ENCODE measurements around the gene BRI3BP.
"Not testable (repeated sequence)": the region's sequence is repeated elsewhere in the genome, so short reads cannot be mapped to it uniquely, and the experiment has no call there.

Gene BRI3BP

DNA sequence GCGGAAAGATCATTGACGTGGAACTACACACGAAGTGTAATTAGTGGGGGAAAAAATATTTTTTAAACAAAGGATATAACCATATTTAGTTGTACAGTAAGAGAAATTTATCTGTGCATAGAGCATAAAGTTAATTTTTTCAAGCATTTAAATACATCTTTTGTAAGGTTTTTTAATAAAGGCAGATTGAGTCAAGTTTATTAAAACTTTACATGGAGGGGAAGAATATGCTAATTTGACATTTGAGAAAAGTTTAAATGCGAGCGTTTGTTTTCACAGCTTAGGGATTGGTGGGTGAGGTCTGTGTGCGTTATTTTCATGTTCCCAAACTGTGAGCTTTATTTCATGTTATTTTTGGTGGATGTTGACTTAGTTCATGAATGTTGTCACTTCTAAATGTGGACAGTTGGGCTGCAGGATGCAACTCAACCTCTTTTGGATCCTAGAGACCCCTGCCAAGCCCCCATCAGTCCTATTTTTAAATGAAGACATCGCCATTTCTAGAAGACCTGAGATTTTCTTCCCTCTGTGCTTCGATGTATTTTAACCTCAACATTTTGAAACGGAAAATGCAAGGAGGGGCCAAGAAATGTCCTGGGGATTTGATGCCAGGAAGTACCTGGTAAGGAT lies 32.3 kb downstream of the BRI3BP start:
- Histone ChIP-seq H3K27me3 (replicated peaks; ENCODE audit: control insufficient read depth, insufficient read depth, low read length) (no peaks in the 10 kb centered on the region), H3K9ac (ENCODE audit: low read length) (no peak overlapping the region), H3K9me3 (ENCODE audit: control insufficient read depth, low read length) (peaks cover 4% of the 10 kb centered on the region), H3K4me3 (ENCODE audit: low read length) (no peak overlapping the region), H3K36me3 (ENCODE audit: control insufficient read depth, insufficient read depth, low read length, severe bottlenecking) (no peaks in the 10 kb centered on the region), H3K4me1 (ENCODE audit: control insufficient read depth, insufficient read depth, low read length) (no peaks in the 10 kb centered on the region)
- no peak for DNase-seq (ENCODE audit: low read depth)

DNA sequence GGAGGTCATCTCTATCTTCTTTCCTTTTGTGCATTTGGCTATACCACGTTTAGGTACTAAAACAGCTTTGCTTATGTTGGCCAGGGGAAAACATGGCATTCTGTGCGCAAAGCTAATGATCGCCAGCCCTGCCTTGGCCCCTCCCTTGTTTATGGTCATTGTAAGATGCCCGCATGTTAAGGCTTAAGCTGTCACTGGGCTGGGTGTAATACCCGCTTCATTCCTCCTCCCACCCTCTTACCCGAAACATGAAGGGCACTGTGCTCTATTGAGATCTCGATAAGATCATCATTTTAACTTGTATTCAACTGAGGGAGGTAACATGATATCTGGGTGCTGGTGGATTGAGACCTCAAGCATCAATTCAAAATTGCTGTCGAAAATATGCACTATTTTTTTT lies 34.7 kb downstream of the BRI3BP start:
- Histone ChIP-seq H3K9ac (ENCODE audit: low read length) (no peak overlapping the region), H3K9me3 (ENCODE audit: control insufficient read depth, low read length) (peaks cover 3% of the 10 kb centered on the region), H3K36me3 (ENCODE audit: control insufficient read depth, insufficient read depth, low read length, severe bottlenecking) (no peaks in the 10 kb centered on the region), H3K27me3 (replicated peaks; ENCODE audit: control insufficient read depth, insufficient read depth, low read length) (no peaks in the 10 kb centered on the region), H3K4me3 (ENCODE audit: low read length) (no peak overlapping the region), H3K4me1 (ENCODE audit: control insufficient read depth, insufficient read depth, low read length) (no peaks in the 10 kb centered on the region)
- no peak for DNase-seq (ENCODE audit: low read depth)

DNA sequence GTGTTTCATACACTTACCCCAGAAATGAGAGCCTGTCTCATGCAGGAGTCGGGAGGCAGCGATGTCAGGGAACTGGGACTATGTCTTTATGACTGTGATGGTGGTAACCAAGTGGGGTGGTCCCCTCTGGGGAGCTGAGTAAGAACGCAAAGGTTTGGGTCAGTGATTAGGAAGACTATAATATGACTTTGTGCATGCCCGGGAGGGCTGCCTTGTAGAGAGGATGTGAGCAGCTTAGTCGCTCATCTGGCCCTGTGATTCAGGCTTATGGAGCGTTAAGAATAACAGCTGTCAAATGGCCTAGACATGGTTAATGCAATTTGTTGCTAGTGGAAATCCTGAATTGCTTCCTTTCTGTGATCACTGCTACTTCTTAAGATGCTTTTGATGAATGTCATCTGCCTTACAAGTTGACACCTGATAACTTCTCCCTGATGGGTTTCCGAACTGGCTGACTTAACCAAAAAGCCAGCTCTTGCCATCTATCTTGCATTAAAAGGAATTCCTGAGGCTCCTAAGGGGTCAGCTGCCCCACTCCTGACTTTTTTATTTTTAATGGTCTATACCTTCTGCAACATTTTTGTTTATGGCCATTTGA lies 36.4 kb downstream of the BRI3BP start:
- no peaks in the 10 kb centered on the region for H3K27me3 ChIP-seq (replicated peaks; ENCODE audit: control insufficient read depth, insufficient read depth, low read length)
- no peaks in the 10 kb centered on the region for H3K9me3 ChIP-seq (ENCODE audit: control insufficient read depth, low read length)
- DNase-seq (ENCODE audit: low read depth) = no peak
- no peaks in the 10 kb centered on the region for H3K36me3 ChIP-seq (ENCODE audit: control insufficient read depth, insufficient read depth, low read length, severe bottlenecking)
- H3K9ac ChIP-seq (ENCODE audit: low read length) = no peak overlapping the region
- H3K4me1 ChIP-seq (ENCODE audit: control insufficient read depth, insufficient read depth, low read length) = no peaks in the 10 kb centered on the region
- H3K4me3 ChIP-seq (ENCODE audit: low read length) = no peak overlapping the region

DNA sequence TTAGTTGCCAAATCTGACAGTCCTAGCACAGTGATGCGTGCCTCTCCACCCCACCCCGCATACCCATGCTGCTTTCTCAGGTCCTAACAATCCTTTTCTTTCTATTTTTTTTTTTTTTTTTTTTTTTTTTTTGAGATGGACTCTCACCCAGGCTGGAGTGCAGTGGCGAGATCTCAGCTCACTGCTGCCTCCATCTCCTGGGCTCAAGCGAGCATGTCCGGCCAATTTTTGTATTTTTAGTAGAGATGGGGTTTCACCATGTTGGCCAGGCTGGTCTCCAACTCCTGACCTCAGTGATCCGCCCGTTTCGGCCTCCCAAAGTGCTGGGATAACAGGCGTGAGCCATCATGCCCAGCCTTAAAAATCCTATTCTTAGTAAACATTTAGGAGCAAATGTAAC lies 38.0 kb downstream of the BRI3BP start:
- not testable (repeated sequence) for H3K4me1 ChIP-seq (ENCODE audit: control insufficient read depth, insufficient read depth, low read length); H3K9me3 ChIP-seq (ENCODE audit: control insufficient read depth, low read length); DNase-seq (ENCODE audit: low read depth); H3K27me3 ChIP-seq (replicated peaks; ENCODE audit: control insufficient read depth, insufficient read depth, low read length); H3K4me3 ChIP-seq (ENCODE audit: low read length); H3K9ac ChIP-seq (ENCODE audit: low read length); H3K36me3 ChIP-seq (ENCODE audit: control insufficient read depth, insufficient read depth, low read length, severe bottlenecking)

DNA sequence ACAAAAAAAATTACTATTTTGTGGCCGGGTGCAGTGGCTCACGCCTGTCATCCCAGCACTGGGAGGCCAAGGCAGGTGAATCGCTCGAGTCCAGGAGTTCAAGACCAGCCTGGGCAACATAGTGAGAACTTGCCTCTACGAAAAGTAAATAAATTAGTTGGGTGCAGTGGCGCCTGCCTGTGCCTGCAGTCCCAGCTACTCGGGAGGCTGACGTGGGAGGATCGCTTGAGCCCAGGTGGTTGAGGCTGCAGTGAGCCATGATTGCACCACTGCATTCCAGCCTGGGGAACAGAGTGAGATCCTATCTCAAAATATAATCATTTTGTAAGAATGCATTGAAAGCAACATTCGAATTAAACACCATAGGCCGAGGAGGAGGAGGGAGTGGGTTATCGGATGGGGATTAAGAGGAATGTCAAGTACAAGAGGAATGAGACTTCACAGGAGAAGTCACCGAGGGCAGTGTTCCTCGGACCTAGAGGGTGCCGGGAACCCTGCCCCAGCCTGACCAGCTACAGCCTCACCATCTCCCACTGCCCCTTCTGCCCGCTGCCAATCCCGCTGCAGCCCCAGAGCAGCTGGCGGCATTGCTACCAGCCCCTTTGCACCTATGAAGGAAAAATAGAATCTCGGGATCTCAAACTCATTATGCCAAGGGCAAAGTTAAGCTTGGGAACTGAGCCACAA lies 39.2 kb downstream of the BRI3BP start:
- H3K36me3 ChIP-seq (ENCODE audit: control insufficient read depth, insufficient read depth, low read length, severe bottlenecking) = no peaks in the 10 kb centered on the region
- no peak for DNase-seq (ENCODE audit: low read depth)
- H3K27me3 ChIP-seq (replicated peaks; ENCODE audit: control insufficient read depth, insufficient read depth, low read length) = no peaks in the 10 kb centered on the region
- H3K9me3 ChIP-seq (ENCODE audit: control insufficient read depth, low read length) = no peaks in the 10 kb centered on the region
- H3K4me3 ChIP-seq (ENCODE audit: low read length) = no peak overlapping the region
- no peaks in the 10 kb centered on the region for H3K4me1 ChIP-seq (ENCODE audit: control insufficient read depth, insufficient read depth, low read length)
- H3K9ac ChIP-seq (ENCODE audit: low read length) = no peak overlapping the region

DNA sequence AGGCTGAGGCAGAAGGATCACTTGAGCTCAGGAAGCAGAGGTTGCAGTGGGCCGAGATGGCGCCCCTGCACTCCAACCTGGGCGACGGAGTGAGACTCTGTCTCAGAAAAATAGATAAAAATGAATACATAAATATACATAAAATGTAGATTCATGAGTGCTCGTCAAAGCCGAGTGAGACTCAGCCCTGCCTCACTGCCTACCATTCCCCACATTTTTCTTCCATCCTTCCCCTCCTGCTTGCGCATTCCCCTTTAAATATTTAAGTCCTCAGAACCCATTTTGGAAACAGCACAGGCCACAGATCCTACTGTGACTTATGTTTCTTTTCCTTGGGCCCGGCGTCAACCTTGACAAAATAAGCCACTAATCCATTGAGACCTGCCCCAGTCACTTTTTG lies 39.8 kb downstream of the BRI3BP start:
- no peak for DNase-seq (ENCODE audit: low read depth)
- no peaks in the 10 kb centered on the region for H3K36me3 ChIP-seq (ENCODE audit: control insufficient read depth, insufficient read depth, low read length, severe bottlenecking)
- no peak overlapping the region for H3K9ac ChIP-seq (ENCODE audit: low read length)
- no peaks in the 10 kb centered on the region for H3K27me3 ChIP-seq (replicated peaks; ENCODE audit: control insufficient read depth, insufficient read depth, low read length)
- H3K4me3 ChIP-seq (ENCODE audit: low read length) = no peak overlapping the region
- no peaks in the 10 kb centered on the region for H3K4me1 ChIP-seq (ENCODE audit: control insufficient read depth, insufficient read depth, low read length)
- no peaks in the 10 kb centered on the region for H3K9me3 ChIP-seq (ENCODE audit: control insufficient read depth, low read length)

DNA sequence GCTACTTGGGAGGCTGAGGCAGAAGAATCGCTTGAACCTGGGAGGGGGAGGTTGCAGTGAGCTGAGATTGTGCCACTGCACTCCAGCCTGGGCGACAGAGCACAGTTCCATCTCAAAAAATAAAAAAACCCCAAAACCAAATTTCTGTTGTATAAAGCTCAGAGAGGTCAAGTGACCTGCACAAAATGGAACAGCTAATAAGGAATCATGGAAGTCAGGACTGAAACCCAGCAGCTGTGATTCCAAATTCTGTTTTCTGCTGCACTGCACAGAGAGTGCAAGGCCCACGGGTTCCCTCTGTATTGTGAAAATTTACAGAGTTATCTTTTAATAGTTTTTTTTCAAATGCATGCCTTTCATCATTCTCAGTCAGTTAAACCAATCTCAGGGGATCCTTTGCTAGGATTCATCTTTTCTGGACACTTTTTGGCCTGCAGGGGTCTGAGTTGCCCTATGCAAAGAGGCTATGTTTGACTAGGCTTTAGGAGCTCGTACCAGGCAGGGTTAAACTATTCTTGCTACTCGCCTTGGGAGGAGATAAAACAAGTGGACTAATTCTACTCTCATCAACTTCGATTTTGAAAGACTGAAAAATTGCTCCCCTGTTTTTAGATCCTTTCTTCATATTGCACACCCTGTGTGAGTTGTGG lies 45.7 kb downstream of the BRI3BP start:
- DNase-seq (ENCODE audit: low read depth) = no peak

DNA sequence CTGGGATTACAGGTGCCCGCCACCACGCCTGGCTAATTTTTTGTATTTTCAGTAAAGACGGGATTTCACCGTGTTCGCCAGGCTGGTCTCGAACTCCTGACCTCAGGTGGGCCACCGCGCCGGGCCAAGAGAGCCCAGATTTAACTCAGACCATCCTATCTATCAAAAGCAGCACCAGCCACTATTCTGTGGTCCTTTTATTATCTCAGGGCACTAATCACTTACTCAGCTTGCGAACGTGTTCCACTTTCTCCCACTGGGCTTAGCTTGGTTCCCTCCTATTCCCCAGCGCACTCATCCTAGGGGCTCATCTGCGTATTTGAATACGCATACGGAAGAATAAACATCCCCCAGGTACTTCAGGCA lies 55.6 kb downstream of the BRI3BP start:
- H3K36me3 ChIP-seq (ENCODE audit: control insufficient read depth, insufficient read depth, low read length, severe bottlenecking) = no peaks in the 10 kb centered on the region
- H3K4me3 ChIP-seq (ENCODE audit: low read length) = peak overlapping the region; percentile 83
- H3K9ac ChIP-seq (ENCODE audit: low read length) = no peak overlapping the region
- no peak for DNase-seq (ENCODE audit: low read depth)
- H3K27me3 ChIP-seq (replicated peaks; ENCODE audit: control insufficient read depth, insufficient read depth, low read length) = no peaks in the 10 kb centered on the region
- no peaks in the 10 kb centered on the region for H3K9me3 ChIP-seq (ENCODE audit: control insufficient read depth, low read length)
- peaks cover 5% of the 10 kb centered on the region for H3K4me1 ChIP-seq (ENCODE audit: control insufficient read depth, insufficient read depth, low read length)

More for the DNA sequence above, 45.7 kb downstream of the BRI3BP start:
- H3K4me3 ChIP-seq (ENCODE audit: low read length) = no peak overlapping the region
- no peaks in the 10 kb centered on the region for H3K4me1 ChIP-seq (ENCODE audit: control insufficient read depth, insufficient read depth, low read length)
- no peaks in the 10 kb centered on the region for H3K9me3 ChIP-seq (ENCODE audit: control insufficient read depth, low read length)
- H3K27me3 ChIP-seq (replicated peaks; ENCODE audit: control insufficient read depth, insufficient read depth, low read length) = no peaks in the 10 kb centered on the region
- H3K9ac ChIP-seq (ENCODE audit: low read length) = no peak overlapping the region
- H3K36me3 ChIP-seq (ENCODE audit: control insufficient read depth, insufficient read depth, low read length, severe bottlenecking) = no peaks in the 10 kb centered on the region

DNA sequence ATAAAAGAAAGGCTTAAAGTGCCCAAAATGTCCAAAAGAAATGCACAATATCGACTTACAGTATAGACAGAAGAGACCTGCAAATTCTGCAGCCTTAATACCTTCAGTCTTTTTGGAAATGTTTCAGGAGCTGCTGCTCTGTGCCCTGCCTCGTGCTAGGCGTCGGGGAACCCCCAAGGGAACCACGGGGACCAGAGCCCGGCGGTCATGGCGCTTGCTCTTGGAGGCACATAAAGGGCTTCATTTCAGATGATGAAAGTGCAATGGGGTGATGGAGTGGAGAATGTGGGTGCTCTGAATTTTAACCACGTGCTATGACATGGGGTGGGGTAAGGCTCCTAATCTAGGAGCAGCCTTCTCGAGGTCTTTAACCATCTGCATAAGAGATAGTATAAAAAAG lies 57.0 kb downstream of the BRI3BP start:
- H3K4me3 ChIP-seq (ENCODE audit: low read length) = no peak overlapping the region
- H3K9me3 ChIP-seq (ENCODE audit: control insufficient read depth, low read length) = no peaks in the 10 kb centered on the region
- H3K27me3 ChIP-seq (replicated peaks; ENCODE audit: control insufficient read depth, insufficient read depth, low read length) = no peaks in the 10 kb centered on the region
- H3K9ac ChIP-seq (ENCODE audit: low read length) = no peak overlapping the region
- H3K4me1 ChIP-seq (ENCODE audit: control insufficient read depth, insufficient read depth, low read length) = peaks cover 5% of the 10 kb centered on the region
- no peak for DNase-seq (ENCODE audit: low read depth)
- no peaks in the 10 kb centered on the region for H3K36me3 ChIP-seq (ENCODE audit: control insufficient read depth, insufficient read depth, low read length, severe bottlenecking)

DNA sequence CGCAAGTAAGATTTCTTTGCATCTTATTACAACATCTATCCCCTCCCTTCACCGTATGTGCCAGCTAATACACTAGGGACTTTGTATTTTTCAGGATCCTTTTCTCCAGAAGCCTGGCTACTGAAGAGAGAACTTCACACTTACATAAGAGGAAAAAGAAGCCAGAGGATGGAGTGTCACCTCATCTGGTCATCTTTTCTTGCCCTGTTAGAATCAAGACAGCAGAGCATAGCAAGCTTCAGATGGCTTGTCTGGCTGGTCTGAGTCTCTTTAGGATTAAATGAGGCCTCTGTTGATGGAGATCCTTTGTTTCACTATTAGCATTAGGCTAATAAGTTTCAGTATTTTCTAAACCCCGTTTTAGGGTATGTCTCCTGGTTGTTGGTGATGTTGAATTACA lies 57.4 kb downstream of the BRI3BP start:
- no peak overlapping the region for H3K9ac ChIP-seq (ENCODE audit: low read length)
- H3K9me3 ChIP-seq (ENCODE audit: control insufficient read depth, low read length) = no peaks in the 10 kb centered on the region
- no peaks in the 10 kb centered on the region for H3K36me3 ChIP-seq (ENCODE audit: control insufficient read depth, insufficient read depth, low read length, severe bottlenecking)
- H3K27me3 ChIP-seq (replicated peaks; ENCODE audit: control insufficient read depth, insufficient read depth, low read length) = no peaks in the 10 kb centered on the region
- H3K4me1 ChIP-seq (ENCODE audit: control insufficient read depth, insufficient read depth, low read length) = peaks cover 5% of the 10 kb centered on the region
- no peak overlapping the region for H3K4me3 ChIP-seq (ENCODE audit: low read length)
- DNase-seq (ENCODE audit: low read depth) = no peak

DNA sequence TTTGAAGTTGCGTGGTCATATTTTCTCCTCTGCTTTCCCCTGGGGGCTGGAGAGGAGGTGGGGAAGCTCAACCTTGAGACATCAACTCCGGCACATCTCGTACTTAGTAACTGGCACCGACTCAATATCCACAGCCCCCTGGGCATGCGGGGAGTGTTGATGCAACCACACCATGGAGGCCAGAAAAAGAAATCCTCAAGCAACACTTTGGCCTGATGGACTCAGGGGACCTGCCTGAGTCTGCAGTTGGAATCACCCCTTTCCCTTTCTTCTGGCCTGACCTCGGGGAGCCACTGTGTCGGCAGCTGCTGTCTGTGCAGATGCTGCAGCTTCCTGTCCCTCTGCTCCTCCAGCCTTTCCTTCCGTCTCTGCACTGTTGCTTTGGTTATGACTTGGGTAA lies 60.4 kb downstream of the BRI3BP start:
- Histone ChIP-seq H3K9me3 (ENCODE audit: control insufficient read depth, low read length) (no peaks in the 10 kb centered on the region), H3K36me3 (ENCODE audit: control insufficient read depth, insufficient read depth, low read length, severe bottlenecking) (no peaks in the 10 kb centered on the region), H3K27me3 (replicated peaks; ENCODE audit: control insufficient read depth, insufficient read depth, low read length) (no peaks in the 10 kb centered on the region), H3K4me3 (ENCODE audit: low read length) (no peak overlapping the region), H3K4me1 (ENCODE audit: control insufficient read depth, insufficient read depth, low read length) (peaks cover 17% of the 10 kb centered on the region), H3K9ac (ENCODE audit: low read length) (no peak overlapping the region)
- no peak for DNase-seq (ENCODE audit: low read depth)

Data from adipocyte (in vitro differentiated cells).